ENCODE results near the gene SLC35B4. TPM values are rescaled to one million over a fixed set of nuclear protein-coding genes. Genes with fewer than 3 reads are reported as not detected.

Gene SLC35B4
- total and polyA plus RNA-seq, 8 donors: 14.3 to 33.1 (median 20.9) TPM

- H3K4me1 ChIP-seq: no peaks in the 10 kb centered on the region
- H3K27ac ChIP-seq: no peak overlapping the region
- no peaks in the 10 kb centered on the region for H3K36me3 ChIP-seq
- intact Hi-C loops (cut with DNase I): no loop called here
- DNase-seq (no peak), ATAC-seq (no peak)
- TF ChIP-seq, protein P1, sequence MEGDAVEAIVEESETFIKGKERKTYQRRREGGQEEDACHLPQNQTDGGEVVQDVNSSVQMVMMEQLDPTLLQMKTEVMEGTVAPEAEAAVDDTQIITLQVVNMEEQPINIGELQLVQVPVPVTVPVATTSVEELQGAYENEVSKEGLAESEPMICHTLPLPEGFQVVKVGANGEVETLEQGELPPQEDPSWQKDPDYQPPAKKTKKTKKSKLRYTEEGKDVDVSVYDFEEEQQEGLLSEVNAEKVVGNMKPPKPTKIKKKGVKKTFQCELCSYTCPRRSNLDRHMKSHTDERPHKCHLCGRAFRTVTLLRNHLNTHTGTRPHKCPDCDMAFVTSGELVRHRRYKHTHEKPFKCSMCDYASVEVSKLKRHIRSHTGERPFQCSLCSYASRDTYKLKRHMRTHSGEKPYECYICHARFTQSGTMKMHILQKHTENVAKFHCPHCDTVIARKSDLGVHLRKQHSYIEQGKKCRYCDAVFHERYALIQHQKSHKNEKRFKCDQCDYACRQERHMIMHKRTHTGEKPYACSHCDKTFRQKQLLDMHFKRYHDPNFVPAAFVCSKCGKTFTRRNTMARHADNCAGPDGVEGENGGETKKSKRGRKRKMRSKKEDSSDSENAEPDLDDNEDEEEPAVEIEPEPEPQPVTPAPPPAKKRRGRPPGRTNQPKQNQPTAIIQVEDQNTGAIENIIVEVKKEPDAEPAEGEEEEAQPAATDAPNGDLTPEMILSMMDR (IDR thresholded peaks at IDR 0.05): no peak
- H3K9me3 ChIP-seq: no peaks in the 10 kb centered on the region
- peaks cover 0 to 5% of the 10 kb centered on the region in 2 donors for H3K27me3 ChIP-seq
- no peak overlapping the region for H3K4me3 ChIP-seq
Observed at GRCh38 chr7:134334408-134334807, 17.7 kb upstream of the SLC35B4 start.

GRCh38 chr7:134333943-134334342 lies 17.2 kb upstream of the SLC35B4 start:
- DNase-seq (no peak), ATAC-seq (no peak)
- H3K27ac ChIP-seq: no peak overlapping the region
- H3K4me1 ChIP-seq: no peaks in the 10 kb centered on the region
- H3K4me3 ChIP-seq: no peak overlapping the region
- no peaks in the 10 kb centered on the region for H3K9me3 ChIP-seq
- intact Hi-C loops (cut with DNase I): no loop called here
- TF ChIP-seq, protein P1 (IDR thresholded peaks at IDR 0.05): no peak
- H3K36me3 ChIP-seq: no peaks in the 10 kb centered on the region
- H3K27me3 ChIP-seq: peaks cover 0 to 5% of the 10 kb centered on the region in 2 donors

GRCh38 chr7:134332892-134333291 lies 16.2 kb upstream of the SLC35B4 start:
- H3K4me1 ChIP-seq: no peaks in the 10 kb centered on the region
- intact Hi-C loops (cut with DNase I): no loop called here
- DNase-seq (no peak), ATAC-seq (no peak)
- peaks cover 0 to 5% of the 10 kb centered on the region in 2 donors for H3K27me3 ChIP-seq
- no peaks in the 10 kb centered on the region for H3K36me3 ChIP-seq
- TF ChIP-seq, protein P1 (IDR thresholded peaks at IDR 0.05): no peak
- H3K4me3 ChIP-seq: no peak overlapping the region
- no peak overlapping the region for H3K27ac ChIP-seq
- H3K9me3 ChIP-seq: no peaks in the 10 kb centered on the region

DNA sequence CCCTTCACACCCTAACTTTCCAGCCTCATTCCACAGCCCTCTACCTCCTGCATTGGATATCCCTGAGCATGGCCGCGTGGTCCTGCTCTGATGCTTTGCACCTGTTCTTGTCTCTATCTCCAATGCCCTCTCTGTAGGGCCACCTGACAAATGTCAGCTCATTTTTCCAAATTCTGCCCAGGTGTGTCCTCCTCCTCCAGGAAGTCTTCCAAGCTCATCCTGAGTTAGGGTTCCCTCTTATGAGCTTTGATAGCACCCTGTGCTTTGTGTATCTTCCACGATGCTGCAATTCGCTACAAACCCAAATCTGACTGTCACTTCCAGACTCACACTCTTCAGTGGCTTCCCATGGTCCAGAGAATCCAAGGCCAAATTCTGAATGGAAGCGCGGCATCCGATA lies 14.7 kb upstream of the SLC35B4 start:
- no peaks in the 10 kb centered on the region for H3K4me1 ChIP-seq
- no peak overlapping the region for H3K27ac ChIP-seq
- DNase-seq (no peak), ATAC-seq (no peak)
- intact Hi-C loops (cut with DNase I): no loop called here
- H3K4me3 ChIP-seq: no peak overlapping the region
- H3K27me3 ChIP-seq: peaks cover 0 to 5% of the 10 kb centered on the region in 2 donors
- H3K36me3 ChIP-seq: no peaks in the 10 kb centered on the region
- TF ChIP-seq, protein P1 (IDR thresholded peaks at IDR 0.05): no peak
- no peaks in the 10 kb centered on the region for H3K9me3 ChIP-seq

DNA sequence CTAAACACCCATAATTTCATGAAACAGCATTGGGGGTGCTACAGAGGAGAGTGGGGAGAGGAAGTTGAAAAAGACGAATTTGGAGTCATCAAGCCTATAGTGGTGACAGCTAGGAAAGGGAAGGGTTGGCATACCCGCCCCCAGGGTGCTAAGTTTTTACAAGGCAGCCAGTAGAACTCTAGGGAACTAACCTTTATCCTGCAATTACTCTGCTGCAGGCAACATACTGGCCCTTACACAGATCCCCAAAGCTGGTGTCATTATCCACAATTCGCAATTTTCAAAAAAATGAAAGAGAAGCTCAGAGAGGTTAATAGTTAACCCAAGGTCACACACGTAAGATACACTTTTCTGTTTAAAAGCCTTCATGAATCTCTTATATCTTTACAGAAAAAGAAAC lies 14.2 kb upstream of the SLC35B4 start:
- TF ChIP-seq, protein P1 (IDR thresholded peaks at IDR 0.05): no peak
- Histone ChIP-seq H3K4me3 (no peak overlapping the region), H3K36me3 (no peaks in the 10 kb centered on the region), H3K27ac (no peak overlapping the region), H3K27me3 (peaks cover 0 to 5% of the 10 kb centered on the region in 2 donors), H3K4me1 (no peaks in the 10 kb centered on the region), H3K9me3 (no peaks in the 10 kb centered on the region)
- DNase-seq (no peak), ATAC-seq (no peak)
- intact Hi-C loops (cut with DNase I): no loop called here
